ENCODE data around the gene TSACC. TPM values are rescaled to one million over a fixed set of nuclear protein-coding genes. Genes with fewer than 3 reads are reported as not detected.

TSACC gene
- total and polyA plus RNA-seq, 10 of the 15 experiments (the other 5 are each of a cell fraction or from before 2014, with no cell fraction given) = 0.25 to 2.8 (median 0.92) TPM; not detected in 4

DNA sequence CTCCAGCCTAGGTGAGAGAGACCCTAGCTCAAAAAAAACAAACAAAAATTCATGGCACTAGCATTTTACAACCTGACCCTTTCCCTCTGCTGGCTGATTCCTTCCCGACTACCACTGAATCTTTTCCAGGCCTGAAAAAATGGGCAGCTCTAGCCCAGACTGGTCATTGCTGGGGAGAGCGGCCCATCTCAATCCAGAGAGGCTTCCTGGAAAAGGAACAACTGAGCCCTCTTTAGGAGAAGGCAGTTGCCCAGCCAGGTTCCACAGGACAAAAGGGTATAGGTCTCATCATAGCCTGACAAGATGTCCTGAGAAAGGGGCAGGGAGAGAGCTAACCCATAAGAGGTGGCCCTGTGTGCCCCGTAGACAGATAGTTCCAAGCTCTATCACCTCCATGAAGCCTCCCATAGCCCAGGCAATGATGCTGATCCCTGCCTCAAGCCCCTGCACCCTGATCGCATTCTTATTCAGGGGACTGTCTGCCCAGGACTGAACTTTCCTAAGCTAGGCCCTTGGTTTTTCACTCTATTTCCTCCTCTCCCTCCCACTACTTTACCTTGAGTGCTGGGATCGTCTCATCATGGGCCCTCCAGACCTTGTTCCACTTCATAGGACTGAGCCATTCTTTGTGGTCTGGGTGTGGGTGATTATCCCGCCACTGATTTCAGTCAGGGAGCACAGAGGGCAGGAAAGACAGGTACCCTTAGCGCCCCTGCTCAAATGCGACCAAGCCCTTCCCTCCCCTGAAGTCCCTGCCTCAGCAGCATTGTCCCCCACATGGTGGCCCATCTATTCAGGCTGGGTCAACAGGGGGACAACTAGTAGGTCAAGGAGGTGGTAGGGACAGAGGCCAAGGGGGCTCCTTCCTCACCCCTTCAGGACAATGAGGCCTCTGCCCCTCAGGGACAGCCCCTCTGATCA lies 48.9 kb downstream of the TSACC start:
- Histone ChIP-seq H3K4me3 (no peak overlapping the region), H2AFZ (ENCODE audit: control insufficient read depth, low read depth, low read length) (no peak overlapping the region), H3K9ac (ENCODE audit: control insufficient read depth, insufficient read depth, low read length) (no peak overlapping the region), H3K4me1 (ENCODE audit: control insufficient read depth, insufficient read depth, low read length) (no peaks in the 10 kb centered on the region), H3K27ac (ENCODE audit: control insufficient read depth, insufficient read depth) (no peak overlapping the region), H4K20me1 (ENCODE audit: control insufficient read depth, insufficient read depth) (no peaks in the 10 kb centered on the region), H3K4me2 (ENCODE audit: control insufficient read depth, insufficient read depth) (no peak overlapping the region), H3K27me3 (replicated peaks in 1 of 2; ENCODE audit: control insufficient read depth in 2 of 2, insufficient read depth in 2 of 2, low read length in 1 of 2) (peaks cover 6 to 11% of the 10 kb centered on the region in 2 experiments), H3K9me3 (replicated peaks; ENCODE audit: control insufficient read depth, insufficient read depth, low read length) (no peaks in the 10 kb centered on the region), H3K79me2 (ENCODE audit: control insufficient read depth, insufficient read depth, low read length) (no peaks in the 10 kb centered on the region), H3K36me3 (ENCODE audit: control insufficient read depth in 2 of 2, insufficient read depth in 2 of 2, low read length in 1 of 2) (no peaks in the 10 kb centered on the region)
- RAD21 ChIA-PET (ENCODE audit: unreplicated experiment) = interaction anchor here (0.6 to 6.3 kb wide), 9 partner anchors 32 to 236 kb away, joined by 3 to 162 read pairs (median 6); partner anchors contain the start of gene NAXE
- intact Hi-C loops (cut with micrococcal nuclease; ENCODE audit: unreplicated experiment) = no loop called here
- SMC1A ChIA-PET (ENCODE audit: uncharacterized antibody, unreplicated experiment) = interaction anchor here (0.6 to 5.4 kb wide), 15 partner anchors 8 to 193 kb away, joined by 3 to 149 read pairs (median 5); partner anchors contain the start of gene TTC24
- DNase-seq (ENCODE audit: low read depth, low spot score) (no peak), ATAC-seq (no peak), FAIRE-seq (no peak)
- WGBS (ENCODE audit: insufficient coverage, insufficient replicate concordance, low lambda C conversion rate, missing lambda C conversion rate) = 67% methylated on average over 8 of the region's 8 CpGs
- POLR2A ChIA-PET = no interaction called here
- CTCF ChIA-PET = interaction anchor here (0.6 to 7.8 kb wide), 23 partner anchors 11 to 1961 kb away, joined by 3 to 468 read pairs (median 7); no protein-coding TSS in a partner anchor
- no TSS peak for BruUV-seq (replicated peaks)
- TF ChIP-seq IKZF1 (conservative IDR thresholded peaks at IDR 0.05) (no peak), BMI1 (IDR thresholded peaks at IDR 0.05; ENCODE audit: borderline replicate concordance) (no peak), POLR2A (IDR thresholded peaks at IDR 0.05; ENCODE audit: low read depth, low read length) (no peak), POLR2AphosphoS2 (IDR thresholded peaks at IDR 0.05; ENCODE audit: low read depth, low read length) (no peak), FOXM1 (IDR thresholded peaks at IDR 0.05; ENCODE audit: low read depth, low read length) (no peak), KAT2A (conservative IDR thresholded peaks at IDR 0.05; ENCODE audit: control insufficient read depth, low read depth, low read length) (no peak), SPI1 (IDR thresholded peaks at IDR 0.05; ENCODE audit: borderline replicate concordance, insufficient read depth, low read depth, low read length) (no peak), NR2C2 (IDR thresholded peaks at IDR 0.05; ENCODE audit: borderline replicate concordance, control insufficient read depth, insufficient read length, low read depth) (no peak), HDAC6 (IDR thresholded peaks at IDR 0.05; ENCODE audit: unreplicated experiment) (no peak), SP1 (IDR thresholded peaks at IDR 0.05; ENCODE audit: low read depth, low read length) (no peak), SREBF2 (IDR thresholded peaks at IDR 0.05; ENCODE audit: low read length) (no peak), IKZF2 (IDR thresholded peaks at IDR 0.05) (no peak), USF1 (IDR thresholded peaks at IDR 0.05; ENCODE audit: borderline replicate concordance, extremely low read length, insufficient read depth, low read depth, low read length) (no peak)
- in situ Hi-C loops (cut with MboI) = loop anchor here (5.0 kb wide), 1 partner anchor 220 kb away; no protein-coding TSS in a partner anchor

Measured in GM12878 (cell line).